ENCODE measurements around the gene APOBEC3A.
"Not testable (repeated sequence)": the region's sequence is repeated elsewhere in the genome, so short reads cannot be mapped to it uniquely, and the experiment has no call there.

APOBEC3A gene

DNA sequence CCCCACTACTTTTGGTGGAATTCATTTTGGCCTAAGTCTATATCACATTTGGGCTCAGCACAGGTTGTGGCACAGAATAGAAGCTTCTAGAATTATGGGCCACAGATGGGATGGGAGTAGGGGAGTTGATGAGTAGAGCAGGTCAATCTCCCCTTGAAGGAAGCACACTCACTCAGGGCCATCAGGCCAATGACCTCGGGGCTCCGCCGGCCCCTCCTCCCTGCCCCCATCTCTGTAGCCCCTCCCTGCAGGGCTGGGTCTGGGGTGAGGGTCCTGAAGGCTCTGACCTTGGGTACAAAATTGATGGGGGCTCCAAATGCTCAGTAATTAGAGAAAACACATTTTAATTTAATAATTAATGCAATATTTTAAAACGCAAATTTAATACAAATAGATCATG lies 3.3 kb downstream of the APOBEC3A start:
- H3K9ac ChIP-seq (ENCODE audit: low read depth, low read length); H3K4me3 ChIP-seq (ENCODE audit: low read depth, low read length); H3K9me3 ChIP-seq (ENCODE audit: control insufficient read depth, insufficient read depth, low read length); H3K4me1 ChIP-seq (ENCODE audit: control insufficient read depth, insufficient read depth, low read length); H3K27me3 ChIP-seq (ENCODE audit: control insufficient read depth, insufficient read depth, low read length); H3K27ac ChIP-seq (ENCODE audit: low read depth, low read length); H3K36me3 ChIP-seq (ENCODE audit: control insufficient read depth, insufficient read depth, low read length): not testable (repeated sequence)

DNA sequence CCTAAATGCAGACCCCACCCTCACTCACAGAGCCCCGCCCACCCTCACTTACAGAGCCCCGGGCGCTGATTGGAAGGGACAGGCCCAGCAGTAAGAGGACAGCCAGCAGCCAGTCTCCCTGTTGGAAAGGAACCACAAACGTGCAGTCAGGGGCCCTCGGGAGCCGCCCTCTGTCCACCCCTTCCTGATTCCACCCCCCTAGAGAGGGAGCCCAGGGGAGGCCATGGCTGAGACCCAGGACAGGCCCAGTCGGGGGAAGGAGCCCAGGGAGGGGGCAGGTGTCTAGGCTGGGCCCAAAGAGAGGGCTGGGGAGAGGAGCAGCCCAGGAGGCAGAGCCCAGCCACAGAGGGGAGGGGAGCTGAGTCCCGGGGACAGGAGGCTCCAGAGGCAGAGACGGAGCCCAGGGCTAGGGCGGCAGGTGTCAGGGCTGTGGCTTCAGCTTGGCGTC lies 5.9 kb downstream of the APOBEC3A start:
- H3K9me3 ChIP-seq (ENCODE audit: control insufficient read depth, insufficient read depth, low read length); H3K9ac ChIP-seq (ENCODE audit: low read depth, low read length); H3K27ac ChIP-seq (ENCODE audit: low read depth, low read length); H3K27me3 ChIP-seq (ENCODE audit: control insufficient read depth, insufficient read depth, low read length); H3K36me3 ChIP-seq (ENCODE audit: control insufficient read depth, insufficient read depth, low read length); H3K4me1 ChIP-seq (ENCODE audit: control insufficient read depth, insufficient read depth, low read length); H3K4me3 ChIP-seq (ENCODE audit: low read depth, low read length): not testable (repeated sequence)

DNA sequence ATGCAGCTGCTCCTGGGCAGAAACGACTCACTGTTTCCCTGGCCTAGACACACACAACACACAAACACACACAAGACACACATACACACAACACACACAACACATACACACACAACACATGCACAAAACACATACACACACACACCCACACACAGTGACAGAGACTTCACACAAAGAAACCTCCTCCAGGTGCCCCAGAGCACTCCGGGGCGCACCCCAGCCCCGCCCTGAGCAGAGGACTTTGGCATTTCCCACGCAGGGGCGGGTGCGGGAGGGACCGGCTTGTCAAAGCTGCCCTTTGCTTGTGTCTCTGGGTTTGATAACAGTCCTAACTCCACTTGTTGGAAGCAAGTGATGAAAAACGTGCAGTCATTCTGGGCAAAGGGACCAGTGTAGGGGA lies 6.5 kb downstream of the APOBEC3A start:
- no peaks in the 10 kb centered on the region for H3K27me3 ChIP-seq (ENCODE audit: control insufficient read depth, insufficient read depth, low read length)
- H3K4me1 ChIP-seq (ENCODE audit: control insufficient read depth, insufficient read depth, low read length) = no peaks in the 10 kb centered on the region
- H3K9ac ChIP-seq (ENCODE audit: low read depth, low read length) = no peak overlapping the region
- no peaks in the 10 kb centered on the region for H3K36me3 ChIP-seq (ENCODE audit: control insufficient read depth, insufficient read depth, low read length)
- no peak overlapping the region for H3K4me3 ChIP-seq (ENCODE audit: low read depth, low read length)
- H3K9me3 ChIP-seq (ENCODE audit: control insufficient read depth, insufficient read depth, low read length) = no peaks in the 10 kb centered on the region
- no peak overlapping the region for H3K27ac ChIP-seq (ENCODE audit: low read depth, low read length)

DNA sequence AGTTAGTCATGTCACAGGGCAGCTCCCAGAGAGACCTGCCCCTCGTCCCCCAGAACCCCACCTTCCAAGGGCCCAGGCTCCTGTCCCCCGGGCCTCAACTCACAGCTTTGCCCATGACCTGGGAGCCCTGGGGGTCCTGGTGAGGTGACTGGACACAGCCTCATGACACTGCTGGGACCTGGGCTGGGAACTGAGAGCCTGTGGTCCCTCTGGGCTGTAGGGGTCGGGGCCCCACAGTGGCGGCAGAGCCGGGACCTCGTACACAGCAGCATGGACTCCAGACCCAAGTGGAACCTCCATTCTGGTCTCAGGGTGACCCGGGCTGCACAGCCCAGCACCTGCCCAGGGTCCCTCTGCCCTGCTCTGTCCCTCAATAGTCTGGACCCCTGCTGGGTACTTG lies 6.9 kb downstream of the APOBEC3A start:
- no peak overlapping the region for H3K4me3 ChIP-seq (ENCODE audit: low read depth, low read length)
- H3K4me1 ChIP-seq (ENCODE audit: control insufficient read depth, insufficient read depth, low read length) = no peaks in the 10 kb centered on the region
- H3K36me3 ChIP-seq (ENCODE audit: control insufficient read depth, insufficient read depth, low read length) = no peaks in the 10 kb centered on the region
- no peak overlapping the region for H3K27ac ChIP-seq (ENCODE audit: low read depth, low read length)
- no peaks in the 10 kb centered on the region for H3K9me3 ChIP-seq (ENCODE audit: control insufficient read depth, insufficient read depth, low read length)
- no peaks in the 10 kb centered on the region for H3K27me3 ChIP-seq (ENCODE audit: control insufficient read depth, insufficient read depth, low read length)
- no peak overlapping the region for H3K9ac ChIP-seq (ENCODE audit: low read depth, low read length)

DNA sequence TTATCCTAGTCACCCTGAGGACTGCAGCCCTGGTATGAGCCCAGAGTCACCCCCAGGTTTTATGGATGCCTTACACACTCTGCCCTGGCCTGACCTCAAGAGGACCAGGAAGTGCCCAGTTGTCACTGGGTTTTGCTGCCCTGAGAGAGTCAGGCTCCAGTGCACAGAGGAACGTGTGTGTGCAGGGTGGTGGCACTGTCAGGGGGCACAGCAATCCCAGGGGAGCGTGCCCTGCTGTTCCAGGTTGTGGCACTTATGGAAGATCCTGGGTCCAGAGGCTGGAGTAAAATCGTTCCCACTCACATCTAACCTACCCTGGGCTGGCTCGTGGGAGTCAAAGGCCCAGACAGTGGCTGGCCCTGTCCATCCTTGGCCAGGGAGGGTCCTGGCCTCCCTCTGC lies 7.6 kb downstream of the APOBEC3A start:
- Histone ChIP-seq H3K36me3 (ENCODE audit: control insufficient read depth, insufficient read depth, low read length) (no peaks in the 10 kb centered on the region), H3K4me1 (ENCODE audit: control insufficient read depth, insufficient read depth, low read length) (no peaks in the 10 kb centered on the region), H3K4me3 (ENCODE audit: low read depth, low read length) (no peak overlapping the region), H3K9ac (ENCODE audit: low read depth, low read length) (no peak overlapping the region), H3K27ac (ENCODE audit: low read depth, low read length) (no peak overlapping the region), H3K9me3 (ENCODE audit: control insufficient read depth, insufficient read depth, low read length) (no peaks in the 10 kb centered on the region), H3K27me3 (ENCODE audit: control insufficient read depth, insufficient read depth, low read length) (no peaks in the 10 kb centered on the region)

DNA sequence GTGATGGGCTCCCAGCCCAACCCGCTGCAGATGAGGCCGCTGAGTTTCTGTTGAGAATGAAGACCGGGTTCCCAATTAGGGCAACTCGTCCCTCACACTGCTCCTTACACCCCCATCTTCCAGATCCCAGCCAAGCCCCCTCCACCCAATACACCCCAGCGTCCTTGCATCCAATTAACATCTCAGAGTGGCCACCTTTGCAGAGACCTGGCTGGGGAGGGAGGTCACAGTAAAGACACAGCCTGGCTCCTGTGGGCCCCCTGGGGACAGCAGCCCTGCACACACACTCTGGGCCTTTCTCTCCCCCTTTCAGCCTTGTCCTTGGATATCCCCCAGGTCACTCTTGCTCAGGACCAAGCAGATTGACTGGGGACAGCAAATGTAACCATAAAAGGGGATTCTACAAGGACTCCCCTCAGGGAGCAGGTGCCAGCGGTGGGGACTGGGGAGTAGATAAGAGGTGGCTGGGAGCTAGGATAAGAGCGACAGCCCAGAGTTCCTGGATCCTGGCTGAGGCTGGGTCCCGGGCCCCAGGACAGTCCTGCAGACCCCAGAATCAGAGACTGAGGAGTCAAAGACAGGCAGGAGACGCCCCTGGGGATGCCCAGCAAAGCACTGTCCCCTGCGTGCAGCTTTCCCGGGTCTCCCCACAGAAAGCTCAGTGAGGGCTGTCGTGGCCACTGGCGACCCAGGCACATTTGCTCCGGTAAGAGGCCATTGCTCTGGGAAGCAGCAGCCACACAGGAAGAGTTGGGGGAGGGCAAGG lies 8.4 kb downstream of the APOBEC3A start:
- no peaks in the 10 kb centered on the region for H3K36me3 ChIP-seq (ENCODE audit: control insufficient read depth, insufficient read depth, low read length)
- H3K27me3 ChIP-seq (ENCODE audit: control insufficient read depth, insufficient read depth, low read length) = no peaks in the 10 kb centered on the region
- no peaks in the 10 kb centered on the region for H3K4me1 ChIP-seq (ENCODE audit: control insufficient read depth, insufficient read depth, low read length)
- H3K4me3 ChIP-seq (ENCODE audit: low read depth, low read length) = no peak overlapping the region
- H3K9me3 ChIP-seq (ENCODE audit: control insufficient read depth, insufficient read depth, low read length) = no peaks in the 10 kb centered on the region
- no peak overlapping the region for H3K27ac ChIP-seq (ENCODE audit: low read depth, low read length)
- no peak overlapping the region for H3K9ac ChIP-seq (ENCODE audit: low read depth, low read length)

DNA sequence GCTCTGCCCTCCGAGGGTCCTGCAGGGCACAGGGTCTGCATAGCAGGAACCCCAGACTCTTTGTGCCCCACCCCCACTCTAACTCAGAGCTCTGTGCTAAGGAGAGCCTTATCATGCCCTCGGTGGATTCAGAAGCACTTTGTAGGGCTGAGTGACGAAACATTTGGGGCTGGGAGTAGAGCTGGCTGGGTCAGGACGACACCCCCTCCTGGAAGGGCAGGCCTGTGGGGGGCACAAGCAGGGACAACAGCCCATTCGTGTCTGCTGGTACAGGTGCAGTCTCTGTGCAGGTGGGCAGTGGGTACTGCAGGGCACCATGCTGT lies 8.9 kb downstream of the APOBEC3A start:
- no peak overlapping the region for H3K4me3 ChIP-seq (ENCODE audit: low read depth, low read length)
- no peaks in the 10 kb centered on the region for H3K9me3 ChIP-seq (ENCODE audit: control insufficient read depth, insufficient read depth, low read length)
- H3K27ac ChIP-seq (ENCODE audit: low read depth, low read length) = no peak overlapping the region
- no peaks in the 10 kb centered on the region for H3K4me1 ChIP-seq (ENCODE audit: control insufficient read depth, insufficient read depth, low read length)
- H3K27me3 ChIP-seq (ENCODE audit: control insufficient read depth, insufficient read depth, low read length) = no peaks in the 10 kb centered on the region
- H3K36me3 ChIP-seq (ENCODE audit: control insufficient read depth, insufficient read depth, low read length) = no peaks in the 10 kb centered on the region
- no peak overlapping the region for H3K9ac ChIP-seq (ENCODE audit: low read depth, low read length)

DNA sequence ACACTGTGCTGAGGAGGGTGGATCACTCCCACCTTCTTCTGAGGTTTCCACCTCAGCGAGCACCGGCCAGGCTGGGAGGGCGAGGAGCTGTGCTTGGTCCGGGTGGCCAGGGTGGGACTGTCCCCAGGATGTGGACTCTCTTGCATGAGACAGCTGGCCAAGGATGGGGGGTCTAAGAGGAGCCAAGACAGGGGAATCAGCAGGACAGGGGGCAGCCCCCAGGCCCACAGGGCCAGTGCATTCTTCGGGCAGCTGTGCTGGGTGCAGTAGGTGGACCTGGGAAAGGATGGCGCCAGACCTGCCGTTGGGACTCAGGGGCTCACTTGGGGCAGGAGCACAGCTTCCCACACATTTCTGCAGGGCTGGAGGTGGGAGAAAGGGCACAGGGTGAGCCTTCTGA lies 9.5 kb downstream of the APOBEC3A start:
- no peaks in the 10 kb centered on the region for H3K36me3 ChIP-seq (ENCODE audit: control insufficient read depth, insufficient read depth, low read length)

DNA sequence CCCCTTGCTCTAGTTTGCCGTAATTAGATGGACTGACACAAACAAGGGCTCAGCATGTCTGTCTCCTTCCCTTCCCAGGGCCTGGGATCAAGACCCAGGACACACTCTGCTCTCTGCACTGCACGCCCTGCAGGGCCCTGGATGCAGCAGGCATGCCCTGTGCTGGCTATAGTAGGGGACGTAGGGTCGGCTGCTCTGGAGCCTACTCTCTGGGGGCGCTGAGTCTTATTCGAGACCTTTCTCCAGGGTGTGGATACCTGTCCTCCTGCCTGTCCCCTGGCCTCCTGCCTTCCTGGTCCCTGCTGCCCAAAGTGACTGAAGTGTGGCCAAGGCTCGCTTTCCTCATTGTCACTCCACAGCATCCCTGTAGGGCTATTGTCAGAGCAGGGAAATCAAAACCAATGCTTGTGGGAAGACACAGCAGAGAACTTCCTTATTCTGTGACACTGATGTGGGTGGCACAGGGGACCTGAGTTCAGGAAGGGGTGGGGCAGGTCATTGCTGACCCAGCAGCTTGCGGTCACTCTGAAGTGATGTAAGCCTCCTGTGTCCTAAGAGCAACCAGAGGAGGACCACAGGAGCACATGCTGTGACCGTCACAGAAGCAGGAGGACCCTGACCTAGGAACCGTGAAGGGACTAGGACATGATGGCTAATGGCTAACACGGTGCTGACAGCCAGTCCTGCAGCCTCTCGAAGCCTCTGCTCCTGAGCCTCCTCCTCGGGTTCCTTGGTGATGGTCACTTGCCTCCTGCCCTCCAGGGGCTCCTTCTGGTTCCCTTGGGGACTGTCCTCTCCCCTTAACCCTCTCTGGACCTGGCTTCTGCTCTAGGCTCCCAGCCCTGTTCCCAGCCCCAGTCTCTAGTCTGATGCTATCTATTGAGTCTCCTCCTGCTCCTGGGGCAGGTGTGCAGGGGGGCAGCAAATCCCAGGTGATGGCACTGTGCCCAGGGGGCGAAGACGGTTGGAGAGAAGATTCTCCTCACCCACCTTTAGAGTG lies 10.3 kb downstream of the APOBEC3A start:
- Histone ChIP-seq H3K9ac (ENCODE audit: low read depth, low read length) (no peak overlapping the region), H3K4me3 (ENCODE audit: low read depth, low read length) (no peak overlapping the region), H3K36me3 (ENCODE audit: control insufficient read depth, insufficient read depth, low read length) (no peaks in the 10 kb centered on the region), H3K4me1 (ENCODE audit: control insufficient read depth, insufficient read depth, low read length) (no peaks in the 10 kb centered on the region), H3K27me3 (ENCODE audit: control insufficient read depth, insufficient read depth, low read length) (no peaks in the 10 kb centered on the region), H3K9me3 (ENCODE audit: control insufficient read depth, insufficient read depth, low read length) (no peaks in the 10 kb centered on the region), H3K27ac (ENCODE audit: low read depth, low read length) (no peak overlapping the region)

More for the DNA sequence above, 9.5 kb downstream of the APOBEC3A start:
- Histone ChIP-seq H3K9ac (ENCODE audit: low read depth, low read length) (no peak overlapping the region), H3K27ac (ENCODE audit: low read depth, low read length) (no peak overlapping the region), H3K9me3 (ENCODE audit: control insufficient read depth, insufficient read depth, low read length) (no peaks in the 10 kb centered on the region), H3K27me3 (ENCODE audit: control insufficient read depth, insufficient read depth, low read length) (no peaks in the 10 kb centered on the region), H3K4me3 (ENCODE audit: low read depth, low read length) (no peak overlapping the region), H3K4me1 (ENCODE audit: control insufficient read depth, insufficient read depth, low read length) (no peaks in the 10 kb centered on the region)

DNA sequence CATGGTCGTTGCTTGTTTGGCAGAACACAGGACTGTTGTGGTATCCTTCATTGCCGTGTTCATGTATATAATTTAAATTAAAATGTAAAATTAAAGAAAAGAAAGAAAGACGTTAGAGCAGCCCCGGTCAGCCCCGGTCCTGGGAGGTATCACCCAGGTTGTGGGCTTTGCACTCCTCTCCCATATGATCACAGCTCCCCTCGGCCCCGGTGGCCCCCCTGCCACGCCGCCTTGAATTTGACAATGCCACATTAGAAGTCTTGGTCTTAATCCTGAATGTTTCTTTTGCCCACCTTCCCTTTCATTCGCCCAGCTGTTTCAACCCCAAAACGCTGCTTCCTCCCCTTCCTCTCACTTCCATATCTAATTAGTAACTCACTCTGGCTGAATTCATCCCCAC lies 11.4 kb downstream of the APOBEC3A start:
- H3K9ac ChIP-seq (ENCODE audit: low read depth, low read length) = no peak overlapping the region
- no peaks in the 10 kb centered on the region for H3K4me1 ChIP-seq (ENCODE audit: control insufficient read depth, insufficient read depth, low read length)
- H3K27ac ChIP-seq (ENCODE audit: low read depth, low read length) = no peak overlapping the region
- no peaks in the 10 kb centered on the region for H3K9me3 ChIP-seq (ENCODE audit: control insufficient read depth, insufficient read depth, low read length)
- no peak overlapping the region for H3K4me3 ChIP-seq (ENCODE audit: low read depth, low read length)
- H3K36me3 ChIP-seq (ENCODE audit: control insufficient read depth, insufficient read depth, low read length) = no peaks in the 10 kb centered on the region
- no peaks in the 10 kb centered on the region for H3K27me3 ChIP-seq (ENCODE audit: control insufficient read depth, insufficient read depth, low read length)

DNA sequence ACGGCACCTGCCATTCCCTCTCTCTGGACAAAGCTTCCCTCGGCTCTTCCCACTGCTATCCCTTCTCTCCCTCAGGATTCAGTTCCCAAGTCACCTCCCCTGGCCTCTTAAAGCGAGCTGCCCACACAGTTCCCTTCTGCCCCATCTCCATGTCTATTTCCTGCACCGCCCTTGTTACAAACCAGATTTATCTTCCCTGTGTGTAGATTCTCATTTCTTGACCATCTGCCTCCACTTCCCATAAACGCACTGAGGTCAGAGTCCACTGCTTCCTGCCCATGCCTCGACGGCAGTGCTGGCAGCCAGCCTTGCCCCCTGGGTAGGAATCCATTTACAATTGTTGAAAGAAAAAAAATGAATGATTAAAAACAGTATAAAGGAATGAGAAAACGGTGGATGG lies 13.1 kb downstream of the APOBEC3A start:
- H3K27ac ChIP-seq (ENCODE audit: low read depth, low read length) = no peak overlapping the region
- H3K9me3 ChIP-seq (ENCODE audit: control insufficient read depth, insufficient read depth, low read length) = no peaks in the 10 kb centered on the region
- no peaks in the 10 kb centered on the region for H3K36me3 ChIP-seq (ENCODE audit: control insufficient read depth, insufficient read depth, low read length)
- H3K9ac ChIP-seq (ENCODE audit: low read depth, low read length) = no peak overlapping the region
- no peaks in the 10 kb centered on the region for H3K27me3 ChIP-seq (ENCODE audit: control insufficient read depth, insufficient read depth, low read length)
- H3K4me3 ChIP-seq (ENCODE audit: low read depth, low read length) = no peak overlapping the region
- H3K4me1 ChIP-seq (ENCODE audit: control insufficient read depth, insufficient read depth, low read length) = no peaks in the 10 kb centered on the region
